ENCODE results near the gene C1QTNF6.

C1QTNF6 gene

DNA sequence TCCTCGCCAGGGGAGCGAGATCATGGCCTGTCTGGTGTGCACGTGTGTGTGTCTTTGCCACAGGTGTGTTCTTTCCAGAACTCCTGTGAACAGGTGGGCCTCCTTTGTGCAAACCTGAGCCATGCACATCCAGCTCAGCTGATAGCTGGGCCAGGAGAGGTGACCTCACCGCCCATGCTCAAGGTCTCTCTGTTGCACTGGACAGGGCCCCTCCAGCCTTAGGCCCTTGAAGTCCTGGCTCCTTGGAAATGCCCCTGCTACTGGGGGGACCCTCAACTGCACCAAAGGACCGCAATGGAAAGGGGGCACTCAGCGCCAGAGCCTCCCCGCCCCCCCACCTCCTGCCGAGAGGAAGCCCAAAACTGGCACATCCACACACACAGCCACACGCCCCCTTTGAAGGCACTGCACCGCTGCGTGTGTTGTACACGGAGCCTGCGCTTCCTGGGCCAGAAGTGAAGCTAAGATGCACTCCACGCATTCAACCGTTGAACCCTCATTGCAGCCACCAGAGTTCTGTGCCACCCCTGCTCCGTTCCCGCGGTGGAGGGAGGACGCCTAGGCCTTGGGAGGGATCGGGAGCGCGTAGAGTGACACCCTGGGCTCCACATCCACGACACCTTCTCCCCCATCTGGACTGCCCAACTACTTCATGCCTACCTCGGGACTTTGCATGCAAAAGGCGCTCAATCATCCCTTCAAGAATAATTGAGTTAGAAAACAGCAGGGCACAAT lies 21.9 kb downstream of the C1QTNF6 start:
- FAIRE-seq (no peak), DNase-seq (ENCODE audit: insufficient read length, low spot score) (no peak)

DNA sequence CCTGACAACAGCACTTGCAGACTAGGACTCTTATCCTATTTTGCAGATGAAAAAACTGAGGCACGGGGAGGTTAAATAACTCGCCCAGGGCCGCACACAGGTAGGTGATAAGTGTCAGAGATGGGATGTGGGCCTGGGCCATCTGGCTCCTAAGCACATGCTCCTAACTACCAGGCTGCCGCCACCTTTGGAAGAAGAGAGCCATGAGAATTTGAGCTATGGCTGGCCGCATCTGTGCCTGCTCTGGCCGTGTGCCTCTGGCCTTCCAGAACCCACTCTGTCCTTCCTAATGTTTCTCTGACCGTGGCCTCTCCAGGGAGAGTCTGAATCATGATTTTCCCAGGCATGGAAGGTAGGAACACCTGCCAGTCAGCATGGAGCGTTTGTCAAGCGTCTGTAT lies 23.0 kb downstream of the C1QTNF6 start:
- DNase-seq (ENCODE audit: insufficient read length, low spot score) (no peak), FAIRE-seq (no peak)

DNA sequence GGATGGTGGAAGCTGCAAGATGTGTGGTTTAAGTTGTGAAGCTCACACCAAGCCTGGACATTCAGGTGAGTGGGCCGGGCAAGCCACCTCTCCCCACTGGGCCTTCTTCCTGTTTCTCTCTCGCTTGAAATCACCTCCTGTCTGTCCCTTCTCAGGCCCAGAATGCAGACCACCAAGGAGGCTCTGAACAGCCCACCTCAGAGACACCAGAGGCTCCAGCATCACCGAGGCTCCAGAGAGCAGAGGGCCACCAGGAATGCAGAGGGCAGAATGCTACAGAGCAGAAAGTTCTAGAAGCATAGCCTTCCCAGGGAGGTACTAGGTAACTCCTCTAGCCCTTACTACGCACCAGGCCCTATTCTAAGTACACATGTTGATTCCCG lies 23.6 kb downstream of the C1QTNF6 start:
- FAIRE-seq (no peak), DNase-seq (ENCODE audit: insufficient read length, low spot score) (peak; percentile 31)

DNA sequence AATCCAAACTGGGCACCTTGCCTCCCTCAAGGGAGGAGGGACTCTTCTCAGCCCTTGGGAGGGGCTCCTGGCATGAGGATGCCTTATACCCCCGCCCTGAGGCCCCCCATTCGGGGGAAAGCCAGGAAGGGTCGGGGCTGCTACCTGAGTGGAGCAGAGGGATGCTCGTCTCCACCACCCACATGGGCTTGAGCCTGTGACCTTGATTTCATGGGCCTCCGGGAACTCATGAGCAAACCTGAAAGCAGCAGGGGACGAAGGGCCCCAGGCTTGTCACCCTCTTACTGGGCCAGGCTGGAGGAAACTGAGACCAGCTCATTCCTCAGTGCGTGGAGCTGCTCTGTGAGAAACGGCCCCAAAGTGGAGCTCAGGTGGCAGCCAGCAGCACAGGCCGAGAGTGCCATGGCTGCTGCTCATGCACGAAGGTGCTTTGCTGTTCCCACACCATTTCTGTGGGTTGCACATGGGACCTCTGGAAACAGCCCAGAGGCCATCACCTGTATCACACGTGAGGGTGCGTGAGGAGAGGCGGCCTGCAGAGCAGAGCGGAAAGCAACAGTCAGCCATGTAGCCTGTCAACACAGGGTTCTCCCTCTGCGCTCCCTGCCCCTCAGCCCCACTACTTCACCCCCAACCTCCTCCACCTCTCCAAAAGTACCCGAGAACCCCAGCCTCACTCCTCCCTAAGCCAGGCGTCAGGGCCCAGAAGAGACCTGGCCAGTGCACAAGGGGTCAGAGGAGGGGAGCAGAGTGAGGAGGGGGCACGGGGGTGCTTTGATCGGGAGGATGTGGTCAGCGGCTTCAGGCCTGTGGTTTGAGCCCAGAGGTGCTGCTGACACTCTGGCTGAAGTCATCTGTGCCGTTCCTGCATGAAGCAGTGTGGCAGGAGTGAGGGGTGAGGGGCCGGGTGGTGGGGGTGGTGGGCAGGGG lies 24.2 kb downstream of the C1QTNF6 start:
- FAIRE-seq (no peak), DNase-seq (ENCODE audit: insufficient read length, low spot score) (peak; percentile 52)

DNA sequence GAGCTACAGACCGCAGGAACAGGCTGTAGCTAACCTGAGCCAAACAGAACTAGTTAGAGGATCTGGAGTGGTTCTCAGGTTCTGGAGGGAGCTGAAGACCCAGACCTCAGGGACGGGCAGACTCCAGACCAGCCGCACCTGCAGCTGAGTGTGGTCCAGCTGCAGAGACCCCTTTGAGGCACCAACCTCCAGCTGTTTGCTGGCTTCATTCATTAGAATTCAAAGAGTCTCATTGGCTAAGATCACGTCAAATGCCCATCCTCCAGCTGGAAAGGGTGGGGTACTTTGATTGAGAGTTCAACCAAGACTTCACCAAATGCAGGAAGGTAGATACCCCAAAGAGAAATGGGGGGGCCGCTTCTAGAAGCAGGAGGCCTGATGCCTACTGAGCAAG lies 25.0 kb downstream of the C1QTNF6 start:
- DNase-seq (ENCODE audit: insufficient read length, low spot score) (no peak), FAIRE-seq (no peak)

DNA sequence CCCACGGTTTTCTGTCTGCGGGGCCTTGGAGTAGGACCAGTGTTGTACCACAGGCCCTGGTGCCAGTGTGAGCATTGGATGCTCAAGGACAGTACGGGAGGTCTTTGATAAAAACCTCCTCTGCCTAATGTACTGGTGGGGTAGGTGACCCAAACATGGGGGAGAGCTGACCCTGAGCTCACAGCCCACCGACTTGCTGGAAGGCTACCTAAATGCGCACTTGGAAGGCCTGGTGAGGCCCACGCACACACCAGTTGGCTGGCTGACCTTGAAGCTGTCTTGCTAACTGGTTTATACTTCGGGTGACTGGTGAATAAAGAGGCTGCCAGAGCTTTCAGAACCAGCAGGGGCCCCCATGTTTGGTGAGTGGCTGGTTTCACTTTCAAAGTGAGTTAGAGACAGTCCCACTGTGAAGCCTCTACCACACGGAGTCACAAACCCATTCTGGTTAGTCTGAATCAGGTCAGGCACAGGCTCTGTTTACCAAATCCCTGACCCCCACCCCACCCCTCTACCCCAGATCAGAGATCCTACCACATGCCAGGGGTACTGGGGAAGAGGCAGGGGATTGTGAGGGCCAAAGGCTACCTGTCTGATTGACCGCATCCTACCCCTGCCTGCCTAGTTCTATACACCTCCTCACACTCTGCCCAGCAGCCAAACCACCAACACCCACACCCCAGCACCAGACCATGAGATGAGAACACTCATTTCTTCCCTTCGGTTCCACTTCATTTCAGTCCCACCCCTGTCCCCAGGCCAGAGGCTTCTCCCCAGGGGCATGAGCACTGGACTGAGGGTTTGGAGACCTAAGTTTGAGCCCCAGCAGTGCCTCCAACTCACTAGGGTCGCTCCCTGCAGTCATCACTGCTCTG lies 25.6 kb downstream of the C1QTNF6 start:
- FAIRE-seq, result peak; percentile 100
- peak; percentile 73 for DNase-seq (ENCODE audit: insufficient read length, low spot score)

DNA sequence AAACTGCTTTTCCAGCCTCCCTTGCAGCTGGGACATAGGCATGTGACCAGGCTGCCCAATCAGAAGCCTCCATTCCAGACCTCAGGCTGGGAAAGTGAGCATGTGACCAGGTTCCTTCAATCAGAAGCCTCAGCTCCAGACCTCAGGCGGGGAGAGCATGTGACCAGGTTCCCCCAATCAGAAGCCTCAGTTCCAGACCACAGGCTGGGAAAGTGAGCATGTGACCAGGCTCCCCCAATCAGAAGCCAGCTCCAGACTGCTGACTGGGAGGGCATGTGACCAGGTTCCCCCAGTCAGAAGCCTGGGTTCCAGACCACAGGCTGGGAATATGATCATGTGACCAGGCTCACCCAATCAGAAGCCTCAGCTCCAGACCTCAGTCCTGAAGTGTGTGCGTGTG lies 26.6 kb downstream of the C1QTNF6 start:
- FAIRE-seq (peak; percentile 91), DNase-seq (ENCODE audit: insufficient read length, low spot score) (no peak)

DNA sequence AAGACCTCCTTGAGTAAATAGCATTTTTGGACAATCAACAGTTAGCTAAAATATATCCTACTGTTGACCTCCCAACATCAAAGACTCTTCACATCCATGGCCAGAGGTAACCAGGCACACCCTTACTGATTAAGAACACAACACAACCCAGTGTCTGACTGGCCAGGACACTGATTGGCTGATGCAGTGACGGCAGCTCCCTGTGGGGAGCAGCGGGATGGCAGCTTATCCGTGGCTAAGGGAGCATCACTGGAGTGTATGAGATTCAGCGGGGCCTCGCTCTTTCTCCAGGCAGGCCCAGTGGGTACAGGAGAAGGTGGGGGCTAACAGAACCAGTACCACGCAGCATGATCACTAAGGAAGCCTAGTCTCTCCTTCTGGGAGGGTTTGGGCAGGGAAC lies 28.0 kb downstream of the C1QTNF6 start:
- DNase-seq (ENCODE audit: insufficient read length, low spot score) (no peak), FAIRE-seq (no peak)

DNA sequence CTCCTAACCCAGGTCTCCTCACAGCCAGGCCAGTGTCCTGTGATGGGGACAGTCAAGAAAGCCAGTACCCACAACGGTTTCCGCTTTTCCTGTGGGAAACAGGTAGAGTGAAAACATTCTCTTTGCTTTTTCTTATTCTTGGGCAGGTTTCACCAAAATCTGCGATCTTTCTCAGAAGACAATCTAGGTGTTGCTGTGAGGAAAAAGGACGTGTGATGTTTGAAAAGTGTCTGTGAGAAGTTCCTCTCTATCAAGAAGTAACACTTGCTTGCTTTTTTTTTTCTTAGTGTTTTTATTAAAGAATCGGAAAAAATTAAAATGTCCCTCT lies 29.1 kb downstream of the C1QTNF6 start:
- DNase-seq (ENCODE audit: insufficient read length, low spot score), result no peak

DNA sequence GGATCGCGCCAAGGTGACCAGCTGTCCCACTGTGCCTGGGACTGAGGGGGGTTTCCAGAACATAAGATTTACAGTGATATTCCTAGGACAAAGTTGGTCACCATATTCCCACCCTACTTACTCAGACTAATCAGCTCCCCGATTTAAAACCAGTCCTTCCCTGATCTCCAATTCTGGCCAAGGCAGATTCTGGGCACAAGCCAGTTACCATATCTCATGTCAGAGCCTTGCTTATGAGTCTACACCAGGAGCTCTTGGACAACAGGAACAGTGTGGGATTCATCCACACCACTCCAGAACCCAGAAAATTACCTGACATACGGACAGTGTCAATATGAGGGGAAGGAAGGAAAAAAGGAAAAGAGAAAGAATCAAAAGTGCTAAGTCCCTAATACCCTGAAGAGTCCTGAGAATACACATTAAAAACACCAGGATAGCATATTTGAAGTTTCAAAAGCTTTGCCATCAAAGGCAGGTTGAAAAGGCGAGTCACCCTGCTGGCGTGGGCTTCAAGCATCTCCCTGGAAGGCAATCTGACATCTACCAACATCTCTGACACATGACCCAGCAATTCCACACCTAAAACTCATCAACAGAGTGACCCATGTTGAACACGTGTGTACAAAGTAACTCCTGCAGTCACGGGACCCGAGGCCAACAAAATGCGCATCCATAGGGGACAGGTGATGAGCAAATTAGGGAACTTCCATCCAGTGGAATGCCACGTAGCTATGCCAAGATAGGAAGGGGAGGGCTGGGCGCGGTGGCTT lies 30.3 kb downstream of the C1QTNF6 start:
- FAIRE-seq, result no peak

More for the DNA sequence above, 29.1 kb downstream of the C1QTNF6 start:
- no peak for FAIRE-seq

DNA sequence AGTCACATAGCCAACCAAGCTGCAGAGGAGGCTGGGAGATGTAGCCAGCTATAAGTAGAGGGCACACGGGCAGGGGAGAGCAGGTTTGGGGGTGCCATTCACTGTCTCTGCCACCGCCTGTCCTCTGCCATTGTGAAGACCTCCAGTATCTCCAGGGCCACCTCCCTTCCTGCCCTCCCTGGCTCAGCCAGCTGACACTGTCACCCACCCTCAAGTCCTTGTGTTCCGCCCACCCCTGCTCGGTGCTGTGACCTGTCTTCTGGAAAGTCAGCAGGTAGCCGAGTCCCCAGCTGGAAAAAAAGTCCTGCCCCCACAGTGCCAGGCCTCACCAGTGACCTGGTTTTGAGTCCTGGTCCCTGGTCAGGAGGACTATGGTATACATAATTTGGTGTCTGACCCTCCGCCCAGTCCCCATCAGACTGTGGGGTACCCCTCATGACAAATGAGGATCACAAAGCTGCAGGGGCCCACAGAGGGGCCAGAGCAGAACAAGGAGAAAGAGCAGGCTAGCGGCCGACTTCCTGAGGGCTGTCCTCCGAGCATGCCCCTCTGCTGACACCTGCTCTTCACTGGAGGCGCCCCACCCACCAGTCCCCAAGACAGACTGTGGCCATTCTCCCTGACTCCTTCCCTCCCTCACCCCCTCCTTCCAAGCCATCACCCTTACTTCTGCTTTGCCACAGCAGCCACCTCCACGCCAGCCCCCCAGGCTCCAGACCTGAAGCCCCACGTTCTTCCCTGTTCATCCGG lies 31.2 kb downstream of the C1QTNF6 start:
- FAIRE-seq (no peak), DNase-seq (ENCODE audit: insufficient read length, low spot score) (no peak)

More for the DNA sequence above, 30.3 kb downstream of the C1QTNF6 start:
- DNase-seq (ENCODE audit: insufficient read length, low spot score), result no peak

DNA sequence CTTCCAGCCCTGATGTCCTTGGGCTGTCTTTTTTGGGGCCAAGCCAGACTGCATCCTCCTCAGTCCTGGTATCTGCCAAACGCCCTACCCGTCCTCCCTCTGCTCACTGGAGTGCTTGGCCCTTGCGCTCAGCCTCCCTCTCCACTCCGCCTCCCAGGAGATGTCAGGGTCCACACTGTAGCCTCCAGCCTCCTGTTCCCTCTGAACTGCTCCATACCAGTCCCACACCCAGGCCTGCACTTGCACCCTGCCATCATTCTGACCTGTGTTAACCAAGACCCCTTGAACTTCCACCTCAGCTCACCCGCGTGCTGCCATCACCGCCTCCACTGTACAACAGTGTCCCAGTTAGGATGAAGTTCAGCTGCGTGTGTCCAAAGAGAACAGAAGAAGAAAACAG lies 32.1 kb downstream of the C1QTNF6 start:
- DNase-seq (ENCODE audit: insufficient read length, low spot score), result no peak
- FAIRE-seq, result no peak

DNA sequence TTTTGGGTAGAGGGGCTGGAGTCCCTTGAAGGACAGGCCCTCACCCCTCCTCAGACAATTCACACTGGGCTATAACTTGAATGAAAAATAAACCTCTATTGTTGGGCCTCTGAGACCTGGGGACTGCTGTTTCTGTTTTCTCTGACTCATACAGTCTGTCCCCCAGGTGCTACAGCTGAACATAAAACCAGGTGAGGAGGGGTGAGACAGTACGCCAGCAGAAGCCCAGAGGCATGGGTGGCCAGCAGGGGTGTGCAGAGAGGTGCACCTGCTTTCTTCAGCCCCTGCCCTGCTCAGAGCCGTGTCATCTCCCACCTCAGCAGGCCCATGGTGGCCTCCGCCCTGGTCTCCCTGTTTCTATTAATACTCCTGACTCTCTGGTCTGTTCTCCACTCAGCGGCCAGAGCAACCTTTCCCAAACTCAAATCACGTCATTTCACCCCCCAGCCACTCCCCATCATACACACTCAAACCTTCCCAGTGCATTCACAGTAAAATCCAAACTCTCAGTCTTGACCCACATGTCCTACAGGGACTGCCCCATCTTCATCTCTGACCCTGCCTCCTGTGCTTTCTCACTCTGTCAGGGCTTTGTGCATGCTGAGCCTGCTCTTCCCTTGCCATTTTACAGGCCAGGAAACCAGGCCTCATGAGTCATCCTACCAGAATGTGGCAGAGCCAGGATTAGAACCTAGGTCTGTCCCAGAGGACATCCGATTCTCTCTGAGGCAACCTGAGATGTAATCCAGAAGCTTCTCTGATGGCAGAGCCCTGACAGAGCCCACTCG lies 32.9 kb downstream of the C1QTNF6 start:
- DNase-seq (ENCODE audit: insufficient read length, low spot score) (no peak), FAIRE-seq (peak; percentile 90)

DNA sequence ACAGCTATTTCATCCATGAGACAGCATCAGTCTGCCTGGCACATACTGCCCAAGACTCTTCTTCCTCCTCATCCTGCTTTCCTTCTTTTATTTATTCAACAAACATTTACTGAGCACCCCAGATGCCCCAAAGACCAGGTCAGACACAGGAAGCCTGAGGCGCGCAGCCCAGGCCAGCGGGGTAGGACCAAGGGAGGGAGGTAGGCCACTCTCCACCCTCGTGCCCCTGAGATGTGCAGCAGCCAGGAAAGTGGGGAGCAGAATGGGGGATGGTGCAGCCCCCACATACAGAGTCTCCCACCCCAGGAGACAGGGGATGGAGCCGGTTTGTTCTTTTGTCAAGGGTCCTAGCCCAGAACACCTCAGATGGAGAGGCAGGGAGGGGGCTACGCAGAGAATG lies 34.1 kb downstream of the C1QTNF6 start:
- FAIRE-seq (no peak), DNase-seq (ENCODE audit: insufficient read length, low spot score) (no peak)

DNA sequence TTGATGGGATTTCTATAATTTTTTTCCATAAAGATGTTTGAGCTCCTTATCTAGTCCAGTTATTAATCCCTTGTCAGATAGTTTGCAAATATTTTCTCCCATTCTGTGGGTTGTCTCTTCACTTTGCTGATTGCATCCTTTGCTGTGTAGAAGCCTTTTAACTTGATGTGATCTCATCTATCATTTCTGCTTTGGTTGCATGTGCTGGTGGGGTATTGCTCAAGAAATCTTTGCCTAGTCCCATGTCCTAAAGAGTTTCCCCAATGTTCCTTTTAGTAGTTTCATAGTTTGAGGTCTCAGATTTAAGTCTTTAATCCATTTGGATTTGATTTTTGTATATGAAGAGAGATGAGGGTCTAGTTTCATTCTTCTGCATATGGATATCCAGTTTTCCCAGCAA lies 36.6 kb downstream of the C1QTNF6 start:
- no peak for DNase-seq (ENCODE audit: insufficient read length, low spot score)
- no peak for FAIRE-seq

DNA sequence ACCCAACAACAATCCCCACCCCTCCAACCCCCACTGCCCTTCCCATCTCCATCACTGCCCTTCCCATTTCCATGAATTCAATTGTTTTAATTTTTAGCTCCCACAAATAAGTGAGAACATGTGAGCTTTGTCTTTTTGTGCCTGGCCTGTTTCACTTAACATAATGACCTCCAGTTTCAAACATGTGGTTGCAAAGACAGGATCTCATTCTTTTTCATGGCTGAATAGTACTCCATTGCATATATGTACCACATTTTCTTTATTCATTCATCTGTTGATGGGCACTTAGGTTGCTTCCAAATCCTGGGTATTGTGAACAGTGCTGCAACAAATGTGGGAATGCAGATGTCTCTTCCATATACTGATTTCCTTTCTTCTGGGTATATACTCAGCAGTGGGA lies 37.3 kb downstream of the C1QTNF6 start:
- peak; percentile 4 for FAIRE-seq

DNA sequence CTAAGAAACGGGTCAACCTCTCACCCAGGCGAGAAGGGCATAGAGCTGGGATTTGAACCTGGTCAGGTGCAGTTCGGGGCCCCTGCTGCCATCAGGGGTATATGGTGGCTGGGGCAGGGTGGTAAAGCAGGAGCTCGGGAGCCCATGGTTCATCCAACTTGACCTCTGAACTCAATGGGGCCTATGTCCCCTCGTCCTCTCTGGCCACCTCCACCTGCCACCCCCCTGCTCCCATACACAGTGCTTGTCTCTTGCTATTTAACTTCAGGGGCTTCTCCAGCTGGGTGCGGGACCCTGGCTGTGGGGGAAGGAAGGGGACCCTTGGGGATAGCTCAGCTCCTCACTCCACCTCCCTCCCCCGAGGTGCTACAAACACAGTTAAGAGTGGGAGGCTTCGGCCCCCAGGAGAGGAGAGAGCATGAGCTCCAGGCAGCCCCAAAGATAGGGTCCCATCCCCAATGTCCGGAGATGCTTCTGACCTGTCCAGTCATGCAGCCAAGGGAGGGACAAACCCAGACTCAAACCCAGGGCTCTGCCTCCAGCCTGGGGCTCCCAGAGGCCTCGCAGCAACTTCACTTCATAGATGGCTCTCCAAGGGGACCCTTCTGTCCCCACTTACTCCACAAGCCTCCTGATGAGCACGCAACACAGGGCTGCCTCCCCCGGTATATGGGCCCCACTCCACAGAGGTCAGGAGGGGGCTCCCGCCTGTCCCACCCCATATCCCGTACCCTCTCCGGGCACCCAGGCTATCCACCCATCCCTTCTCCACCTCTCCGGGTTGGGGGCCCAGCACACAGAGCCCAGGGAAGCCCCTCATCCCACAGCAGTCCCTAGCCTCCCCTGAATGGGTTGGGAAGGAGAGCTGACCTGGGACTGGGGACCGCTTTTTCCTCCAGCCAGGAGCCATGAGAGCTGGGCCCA lies 39.0 kb downstream of the C1QTNF6 start:
- FAIRE-seq (no peak), DNase-seq (ENCODE audit: insufficient read length, low spot score) (no peak)

More for the DNA sequence above, 37.3 kb downstream of the C1QTNF6 start:
- no peak for DNase-seq (ENCODE audit: insufficient read length, low spot score)

Measured in GM19239 (cell line).